ENCODE data around the gene OSBPL5.

Gene OSBPL5

DNA sequence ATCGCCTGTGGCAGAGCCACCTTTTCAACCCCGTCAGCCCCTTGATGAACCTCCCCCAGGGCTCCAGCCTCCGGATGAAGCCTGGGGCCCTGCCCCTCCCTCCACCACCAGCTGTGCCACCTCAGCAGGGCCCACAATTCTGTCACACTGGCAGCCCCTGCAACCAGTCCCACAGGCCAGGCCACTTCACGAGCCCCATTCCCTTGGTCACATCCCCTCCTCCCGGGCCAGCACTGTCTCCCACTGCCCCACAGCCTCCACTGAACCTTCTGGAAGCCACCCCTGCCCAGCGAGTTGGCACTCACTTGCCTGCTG, 19.9 kb downstream of the OSBPL5 start:
- in situ Hi-C loops (cut with MboI; ENCODE audit: low pct_unique_long_range_greater_than_20kb, low sequenced_read_pairs, unreplicated experiment) = no loop called here
- TF ChIP-seq, protein P1, sequence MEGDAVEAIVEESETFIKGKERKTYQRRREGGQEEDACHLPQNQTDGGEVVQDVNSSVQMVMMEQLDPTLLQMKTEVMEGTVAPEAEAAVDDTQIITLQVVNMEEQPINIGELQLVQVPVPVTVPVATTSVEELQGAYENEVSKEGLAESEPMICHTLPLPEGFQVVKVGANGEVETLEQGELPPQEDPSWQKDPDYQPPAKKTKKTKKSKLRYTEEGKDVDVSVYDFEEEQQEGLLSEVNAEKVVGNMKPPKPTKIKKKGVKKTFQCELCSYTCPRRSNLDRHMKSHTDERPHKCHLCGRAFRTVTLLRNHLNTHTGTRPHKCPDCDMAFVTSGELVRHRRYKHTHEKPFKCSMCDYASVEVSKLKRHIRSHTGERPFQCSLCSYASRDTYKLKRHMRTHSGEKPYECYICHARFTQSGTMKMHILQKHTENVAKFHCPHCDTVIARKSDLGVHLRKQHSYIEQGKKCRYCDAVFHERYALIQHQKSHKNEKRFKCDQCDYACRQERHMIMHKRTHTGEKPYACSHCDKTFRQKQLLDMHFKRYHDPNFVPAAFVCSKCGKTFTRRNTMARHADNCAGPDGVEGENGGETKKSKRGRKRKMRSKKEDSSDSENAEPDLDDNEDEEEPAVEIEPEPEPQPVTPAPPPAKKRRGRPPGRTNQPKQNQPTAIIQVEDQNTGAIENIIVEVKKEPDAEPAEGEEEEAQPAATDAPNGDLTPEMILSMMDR (IDR thresholded peaks at IDR 0.05; ENCODE audit: extremely low read depth, insufficient read depth, missing control alignments) = no peak
- DNase-seq (ENCODE audit: low spot score) = no peak

DNA sequence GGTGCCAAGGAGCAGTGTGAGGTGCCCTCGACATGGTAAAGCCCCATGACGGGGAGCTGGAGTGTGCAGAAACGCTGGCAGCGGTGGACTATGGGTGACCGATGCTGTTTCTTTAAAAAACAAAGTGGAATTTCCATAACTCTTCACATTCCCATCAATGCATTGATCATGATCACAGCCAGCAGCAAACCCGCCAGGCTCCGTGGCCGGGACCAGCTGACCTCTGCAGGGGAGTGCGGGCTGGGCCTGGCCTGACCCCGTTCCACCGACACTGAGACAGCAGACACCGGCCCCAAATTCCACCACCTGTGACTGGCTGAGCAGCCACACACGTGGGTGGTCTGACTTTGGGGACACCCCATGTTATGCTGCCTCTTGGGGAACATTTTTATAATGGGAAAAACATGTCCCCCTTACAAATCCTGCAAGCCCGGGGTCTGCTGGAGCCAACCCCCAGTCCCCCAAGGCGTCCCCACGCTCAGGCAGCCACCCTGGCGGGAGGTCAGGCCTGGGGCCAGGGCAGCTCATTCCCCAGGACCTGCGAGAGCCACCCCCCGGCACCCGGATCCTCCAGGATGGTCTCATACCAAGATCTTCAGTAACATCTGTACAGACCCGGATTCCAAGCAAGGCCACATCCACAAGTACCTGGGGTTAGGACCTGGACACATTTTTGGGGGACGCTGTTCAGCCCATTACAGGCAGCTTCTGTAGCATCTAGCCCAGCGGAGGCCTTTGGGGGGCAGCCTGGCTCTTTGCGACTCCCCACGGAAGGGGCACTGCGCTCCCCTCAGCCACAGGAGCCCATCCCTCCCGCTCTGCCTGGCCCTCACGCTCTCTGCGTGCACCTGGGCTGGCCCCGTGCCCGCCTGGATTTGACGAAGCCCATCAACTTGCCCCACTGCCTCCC, 20.6 kb downstream of the OSBPL5 start:
- TF ChIP-seq, protein P1 (IDR thresholded peaks at IDR 0.05; ENCODE audit: extremely low read depth, insufficient read depth, missing control alignments) = no peak
- DNase-seq (ENCODE audit: low spot score) = no peak
- in situ Hi-C loops (cut with MboI; ENCODE audit: low pct_unique_long_range_greater_than_20kb, low sequenced_read_pairs, unreplicated experiment) = no loop called here

DNA sequence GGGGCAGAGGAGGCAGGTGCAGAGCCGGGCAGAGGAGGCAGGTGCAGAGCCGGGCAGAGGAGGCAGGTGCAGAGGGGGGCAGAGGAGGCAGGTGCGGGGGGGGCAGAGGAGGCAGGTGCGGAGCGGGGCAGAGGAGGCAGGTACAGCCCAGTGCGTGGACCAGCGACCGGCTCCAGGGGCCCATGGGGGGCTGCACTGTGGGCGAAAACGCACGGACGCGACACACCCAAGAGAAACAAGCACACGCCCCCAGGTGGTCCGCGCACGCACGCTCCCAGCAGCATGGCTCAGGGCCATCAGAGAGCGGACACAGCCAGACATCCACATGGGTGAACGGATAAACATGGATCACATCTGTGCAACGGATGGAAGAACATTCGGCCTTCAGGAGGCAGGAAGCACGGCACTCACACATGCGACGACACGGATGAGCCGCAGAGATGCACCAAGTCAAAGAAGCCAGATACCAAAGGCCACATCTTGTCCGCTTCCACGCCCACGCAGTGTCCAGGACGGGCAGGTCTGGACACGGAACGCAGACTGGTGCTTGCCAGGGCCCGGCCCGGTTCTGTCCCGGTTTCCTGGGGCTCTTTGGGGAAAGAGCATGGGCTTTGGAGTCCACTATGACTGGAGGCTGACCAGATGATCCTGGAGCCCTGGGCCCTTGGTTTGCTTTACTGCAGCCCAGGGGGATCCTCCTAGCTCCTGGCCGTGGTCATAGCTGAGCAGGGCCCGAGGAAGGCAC, 21.8 kb downstream of the OSBPL5 start:
- in situ Hi-C loops (cut with MboI; ENCODE audit: low pct_unique_long_range_greater_than_20kb, low sequenced_read_pairs, unreplicated experiment) = no loop called here

DNA sequence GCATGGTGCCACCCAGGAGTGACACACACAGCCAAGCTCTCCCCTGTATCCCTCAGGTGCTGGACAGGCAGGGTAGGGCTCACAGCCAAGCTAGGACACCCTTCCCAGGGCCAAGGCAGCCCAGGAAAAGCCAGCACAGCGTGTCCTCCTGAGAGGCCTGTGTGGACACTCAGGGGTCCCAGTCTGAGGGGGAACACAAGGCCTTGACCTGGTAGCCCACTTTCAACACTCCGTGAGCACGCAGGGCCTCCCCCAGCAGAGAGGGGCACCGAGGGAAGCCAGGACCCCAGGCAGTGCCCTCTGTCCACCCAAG, 24.9 kb downstream of the OSBPL5 start:
- DNase-seq (ENCODE audit: low spot score) = no peak
- TF ChIP-seq, protein P1 (IDR thresholded peaks at IDR 0.05; ENCODE audit: extremely low read depth, insufficient read depth, missing control alignments) = no peak
- in situ Hi-C loops (cut with MboI; ENCODE audit: low pct_unique_long_range_greater_than_20kb, low sequenced_read_pairs, unreplicated experiment) = no loop called here

More for the DNA sequence above, 21.8 kb downstream of the OSBPL5 start:
- TF ChIP-seq, protein P1 (IDR thresholded peaks at IDR 0.05; ENCODE audit: extremely low read depth, insufficient read depth, missing control alignments) = no peak
- no peak for DNase-seq (ENCODE audit: low spot score)

DNA sequence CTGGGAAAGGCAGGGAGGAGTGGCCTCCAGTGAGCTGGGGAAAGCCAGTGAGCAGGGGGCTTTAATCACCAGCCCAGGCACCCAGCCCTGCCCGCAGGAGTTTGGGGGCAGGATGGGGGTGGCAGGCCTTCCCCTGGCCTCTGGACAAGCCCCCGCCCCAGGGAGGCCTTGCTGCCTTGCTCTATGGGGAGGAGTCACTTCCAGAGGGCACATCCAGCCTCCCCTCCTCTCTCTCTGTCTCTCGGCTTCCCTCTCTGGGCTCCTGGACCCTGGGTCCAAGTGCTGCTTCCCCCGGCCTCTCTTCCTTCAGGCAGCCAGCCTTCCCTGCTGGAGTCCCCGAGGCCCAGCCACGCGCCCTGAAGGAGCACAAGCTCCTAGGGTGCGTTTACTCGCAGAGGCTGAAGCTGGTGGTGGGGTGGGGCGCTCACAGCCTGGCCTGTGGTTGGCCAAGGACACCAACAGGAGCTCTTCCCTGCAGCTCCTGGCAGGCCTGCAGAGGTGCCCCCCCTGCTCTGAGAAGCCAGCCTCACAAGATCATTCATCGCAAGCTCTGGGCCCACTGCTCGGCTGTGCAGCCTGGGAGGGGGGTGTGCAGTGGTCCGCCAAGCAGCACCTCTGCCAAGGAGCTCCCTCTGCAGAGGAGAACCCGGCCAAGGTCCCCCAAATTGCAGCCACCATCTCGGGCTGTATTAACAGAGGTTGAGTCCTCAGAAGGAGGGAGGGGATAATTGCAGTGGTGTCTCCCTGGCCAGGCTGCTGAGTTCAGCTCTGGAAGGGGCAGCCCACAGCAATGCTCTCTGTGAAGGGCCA, 25.4 kb downstream of the OSBPL5 start:
- no peak for DNase-seq (ENCODE audit: low spot score)
- TF ChIP-seq, protein P1 (IDR thresholded peaks at IDR 0.05; ENCODE audit: extremely low read depth, insufficient read depth, missing control alignments) = no peak
- in situ Hi-C loops (cut with MboI; ENCODE audit: low pct_unique_long_range_greater_than_20kb, low sequenced_read_pairs, unreplicated experiment) = no loop called here

DNA sequence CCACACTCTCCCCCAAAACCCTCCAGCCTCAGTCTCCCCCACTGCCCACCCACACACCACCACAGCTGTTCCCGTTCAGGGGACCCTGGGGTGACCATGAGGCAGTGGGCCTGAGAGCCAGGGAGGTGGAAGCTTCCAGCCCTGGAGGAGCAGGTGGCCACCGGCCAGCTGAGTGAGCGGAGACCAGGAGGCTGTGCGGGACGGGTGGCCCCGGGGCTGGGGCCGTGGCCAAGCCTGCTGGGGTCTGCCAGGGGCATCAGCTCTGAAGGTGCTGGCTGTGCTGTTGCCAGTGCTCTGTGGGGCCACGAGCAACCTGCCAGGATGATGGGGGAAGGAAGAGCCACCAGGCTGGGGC, 26.0 kb downstream of the OSBPL5 start:
- in situ Hi-C loops (cut with MboI; ENCODE audit: low pct_unique_long_range_greater_than_20kb, low sequenced_read_pairs, unreplicated experiment) = no loop called here
- DNase-seq (ENCODE audit: low spot score) = no peak
- TF ChIP-seq, protein P1 (IDR thresholded peaks at IDR 0.05; ENCODE audit: extremely low read depth, insufficient read depth, missing control alignments) = no peak

Measured in GM13977 (cell line).